Hepatocyte (in vitro differentiated cells): ENCODE results near the gene DSE.

Experiments used
- CTCF ChIP-seq: fragments of 200-600 bp; sonication (generic); IDR thresholded peaks from 2 replicates; pipeline ENCODE4 v1.5.1; 2016; ENCODE audit warnings: antibody characterized with exemption, mild to moderate bottlenecking; ENCODE audit not compliant: poor library complexity
- EZH2 ChIP-seq: fragments of 200-600 bp; sonication (generic); IDR thresholded peaks from 2 replicates; pipeline ENCODE4 v1.6.1; 2016; ENCODE audit warnings: antibody characterized with exemption, mild to moderate bottlenecking, borderline replicate concordance

- no peak for TF ChIP-seq EZH2
- no peak for TF ChIP-seq CTCF
These were observed 94.5 kb downstream of the DSE start for GRCh38 chr6:116465246-116465645.
